AG04450 (cell line): ENCODE results near the gene RAPGEF2. TPM values are rescaled to one million over a fixed set of nuclear protein-coding genes. Genes with fewer than 3 reads are reported as not detected.

Source experiments
- CTCF ChIA-PET: fragments of 300-600, 350-600 bp; formaldehyde crosslinking; extraction: SDS; loops from one replicate; lab custom pipeline; 2022; ENCODE audit warnings: antibody characterized with exemption, inconsistent platforms; lab: Charles Lee
- POLR2A ChIA-PET: fragments of 350-600 bp; formaldehyde crosslinking; extraction: SDS; loops from one replicate; lab custom pipeline; 2021; ENCODE audit warnings: antibody characterized with exemption, inconsistent platforms; lab: Yijun Ruan, JAX
- DNase-seq: peaks from one replicate; pipeline ENCODE4 v3.0.0-alpha.2; 2011; ENCODE audit warnings: low read depth, low spot score
- H3K27ac ChIP-seq: one replicate; pipeline ENCODE4 v1.5.1; 2012; ENCODE audit warnings: low read depth, low read length, control low read depth
- H3K27me3 ChIP-seq: one replicate; pipeline ENCODE4 v1.6.0; 2012; ENCODE audit warnings: low read length; ENCODE audit not compliant: control insufficient read depth, insufficient read depth
- H3K4me3 ChIP-seq: 2 replicates; pipeline ENCODE4 v1.5.1; 2011; ENCODE audit warnings: mild to moderate bottlenecking, low read depth, low read length, control low read depth
- H3K9me3 ChIP-seq: 2 replicates; pipeline ENCODE4 v1.5.1; 2012; ENCODE audit warnings: low read length; ENCODE audit not compliant: control insufficient read depth, insufficient read depth
- CTCF ChIP-seq: IDR thresholded peaks from 2 replicates; pipeline ENCODE4 v1.5.1; 2011; ENCODE audit warnings: low read depth, low read length, control low read depth, inconsistent platforms
- polyA plus RNA-seq: library from polyadenylated mRNA; depleted of rRNA; stranded (reverse); fragments of >200 nt; gene quantifications from 2 replicates; pipeline ENCODE4 v1.2.3, GENCODE V29; 2011

The RAPGEF2 gene
- polyA plus RNA-seq, 1 experiment, result 51.5 TPM

GRCh38 chr4:159129814-159130550 is 27.1 kb downstream of the RAPGEF2 start:
- POLR2A ChIA-PET, result no interaction called here
- Histone ChIP-seq H3K27me3 (no peaks in the 10 kb centered on the region), H3K9me3 (no peaks in the 10 kb centered on the region), H3K4me3 (no peak overlapping the region), H3K27ac (no peak overlapping the region)
- no peak for TF ChIP-seq CTCF
- CTCF ChIA-PET, result no interaction called here
- no peak for DNase-seq

- CTCF ChIA-PET, result no interaction called here
- no peaks in the 10 kb centered on the region for H3K27me3 ChIP-seq
- no peak for DNase-seq
- POLR2A ChIA-PET, result interaction anchor here (0.6 kb wide), 1 partner anchor 258 kb away, joined by 3 read pairs; no protein-coding TSS in a partner anchor
- H3K27ac ChIP-seq, result no peak overlapping the region
- no peaks in the 10 kb centered on the region for H3K9me3 ChIP-seq
- no peak for TF ChIP-seq CTCF
- no peak overlapping the region for H3K4me3 ChIP-seq
These were observed 28.7 kb downstream of the RAPGEF2 start for GRCh38 chr4:159131564-159131963.

- Histone ChIP-seq H3K27me3 (no peaks in the 10 kb centered on the region), H3K9me3 (no peaks in the 10 kb centered on the region), H3K27ac (no peak overlapping the region), H3K4me3 (no peak overlapping the region)
- ChIA-PET POLR2A (no interaction called here), CTCF (no interaction called here)
- no peak for TF ChIP-seq CTCF
- DNase-seq, result no peak
These were observed 31.6 kb downstream of the RAPGEF2 start for GRCh38 chr4:159134429-159134828.

- H3K27me3 ChIP-seq, result no peaks in the 10 kb centered on the region
- TF ChIP-seq CTCF, result no peak
- CTCF ChIA-PET, result no interaction called here
- H3K9me3 ChIP-seq, result no peaks in the 10 kb centered on the region
- POLR2A ChIA-PET, result no interaction called here
- no peak for DNase-seq
- no peak overlapping the region for H3K27ac ChIP-seq
- no peak overlapping the region for H3K4me3 ChIP-seq
These were observed 34.3 kb downstream of the RAPGEF2 start for GRCh38 chr4:159137176-159137575.

- no peak for DNase-seq
- Histone ChIP-seq H3K4me3 (no peak overlapping the region), H3K9me3 (no peaks in the 10 kb centered on the region), H3K27me3 (no peaks in the 10 kb centered on the region), H3K27ac (no peak overlapping the region)
- no peak for TF ChIP-seq CTCF
- CTCF ChIA-PET, result interaction anchor here (1.0 kb wide), 1 partner anchor 64 kb away, joined by 3 read pairs; no protein-coding TSS in a partner anchor
- POLR2A ChIA-PET, result no interaction called here
These were observed 35.6 kb downstream of the RAPGEF2 start for GRCh38 chr4:159138436-159138835.
